Neural cell (in vitro differentiated cells): ENCODE data around the gene TSPAN18. TPM values are rescaled to one million over a fixed set of nuclear protein-coding genes. Genes with fewer than 3 reads are reported as not detected.

Experiments
- H2AFZ ChIP-seq: fragments of 200-600, 300-800 bp; sonication (generic), shearing (Covaris generic); 2 replicates; pipeline ENCODE4 v1.6.0; 2014; ENCODE audit warnings: low read depth, mild to moderate bottlenecking, antibody characterized with exemption, low read length, moderate library complexity
- H3F3A ChIP-seq: fragments of 200-600 bp; shearing (Covaris generic); 2 replicates; pipeline ENCODE4 v1.6.1; 2016; ENCODE audit warnings: mild to moderate bottlenecking, moderate library complexity, mixed read lengths, antibody characterized with exemption, low read length; ENCODE audit not compliant: insufficient read depth, poor library complexity, severe bottlenecking
- H3K27ac ChIP-seq: fragments of 200-600, 300-800 bp; sonication (generic), shearing (Covaris generic); 2 replicates; pipeline ENCODE4 v1.5.1; 2014; ENCODE audit warnings: mild to moderate bottlenecking, low read length, moderate library complexity
- H3K27me3 ChIP-seq: fragments of 300-800, 200-600 bp; sonication (generic), shearing (Covaris generic); 2 replicates; pipeline ENCODE4 v1.6.0; 2014; ENCODE audit warnings: mild to moderate bottlenecking, low read depth, low read length, moderate library complexity; ENCODE audit not compliant: insufficient read depth
- H3K36me3 ChIP-seq: fragments of 300-800, 200-600 bp; sonication (generic), shearing (Covaris generic); 2 replicates; pipeline ENCODE4 v1.5.1; 2014; ENCODE audit warnings: mild to moderate bottlenecking, antibody characterized with exemption, low read length, moderate library complexity; ENCODE audit not compliant: insufficient read depth
- H3K4me2 ChIP-seq: fragments of 300-800, 200-600 bp; sonication (generic), shearing (Covaris generic); 2 replicates; pipeline ENCODE4 v1.6.0; 2014; ENCODE audit warnings: mild to moderate bottlenecking, low read length
- H3K4me3 ChIP-seq: fragments of 300-800, 200-600 bp; sonication (generic), shearing (Covaris generic); 2 replicates; pipeline ENCODE4 v1.5.1; 2014; ENCODE audit warnings: mild to moderate bottlenecking, low read length, moderate library complexity
- H3K79me2 ChIP-seq: fragments of 200-600 bp; shearing (Covaris generic); replicated peaks from 2 replicates; pipeline ENCODE4 v1.6.0; 2014; ENCODE audit warnings: mild to moderate bottlenecking, low read length, moderate library complexity; ENCODE audit not compliant: insufficient read depth
- H3K9ac ChIP-seq: fragments of 300-800, 200-600 bp; sonication (generic), shearing (Covaris generic); 2 replicates; pipeline ENCODE4 v1.6.1; 2016; ENCODE audit warnings: mild to moderate bottlenecking, low read length, mixed read lengths
- H3K9me2 ChIP-seq: fragments of 200-600 bp; shearing (Covaris generic); 2 replicates; pipeline ENCODE4 v1.6.1; 2016; ENCODE audit warnings: mild to moderate bottlenecking, low read length, mixed read lengths; ENCODE audit not compliant: insufficient read depth
- H3K9me3 ChIP-seq: fragments of 200-600, 300-800 bp; sonication (generic), shearing (Covaris generic); 2 replicates; pipeline ENCODE4 v1.6.1; 2016; ENCODE audit warnings: mild to moderate bottlenecking, mixed run types, low read length, moderate library complexity, mixed read lengths
- H4K20me1 ChIP-seq: fragments of 200-600 bp; shearing (Covaris generic); 2 replicates; pipeline ENCODE4 v1.6.1; 2016; ENCODE audit warnings: mild to moderate bottlenecking, mixed run types; ENCODE audit not compliant: insufficient read depth
- EP300 ChIP-seq: fragments of 450-650 bp; conservative IDR thresholded peaks from 2 replicates; pipeline ENCODE4 v1.6.1; 2014; ENCODE audit warnings: antibody characterized with exemption, mild to moderate bottlenecking, moderate library complexity; ENCODE audit not compliant: poor library complexity, severe bottlenecking
- EZH2 ChIP-seq: fragments of 200-600, 300-800 bp; shearing (Covaris generic), sonication (generic); IDR thresholded peaks from 2 replicates; pipeline ENCODE4 v1.6.1; 2014; ENCODE audit warnings: antibody characterized with exemption, low read length, borderline replicate concordance, mild to moderate bottlenecking; ENCODE audit not compliant: insufficient read depth, poor library complexity, severe bottlenecking
- MXI1 ChIP-seq: fragments of 450-650 bp; conservative IDR thresholded peaks from 2 replicates; pipeline ENCODE4 v1.6.1; 2014; ENCODE audit warnings: antibody characterized with exemption, mild to moderate bottlenecking; ENCODE audit not compliant: poor library complexity, severe bottlenecking
- POLR2AphosphoS5 ChIP-seq: IDR thresholded peaks from 2 replicates; pipeline ENCODE4 v1.6.1; 2012
- RAD21 ChIP-seq: fragments of 450-650 bp; conservative IDR thresholded peaks from 2 replicates; pipeline ENCODE4 v1.6.1; 2014; ENCODE audit warnings: antibody characterized with exemption, mild to moderate bottlenecking, moderate library complexity
- SMC3 ChIP-seq: fragments of 450-650 bp; conservative IDR thresholded peaks from 2 replicates; pipeline ENCODE4 v1.6.1; 2014; ENCODE audit warnings: antibody characterized with exemption, mild to moderate bottlenecking, moderate library complexity; ENCODE audit not compliant: poor library complexity
- TAF1 ChIP-seq: IDR thresholded peaks from 2 replicates; pipeline ENCODE4 v1.6.1; 2012; ENCODE audit warnings: low read depth
- polyA plus RNA-seq: library from polyadenylated mRNA; depleted of rRNA; stranded (reverse); fragments of >200 nt; gene quantifications from 2 replicates; pipeline ENCODE4 v1.2.3, GENCODE V29; 2014
- TF ChIP-seq, protein P1 (sequence below): fragments of 450-650 bp; IDR thresholded peaks from 2 replicates; pipeline ENCODE4 v1.5.1; 2014; ENCODE audit warnings: antibody characterized with exemption, mild to moderate bottlenecking, moderate library complexity; ENCODE audit not compliant: poor library complexity, severe bottlenecking
- TF ChIP-seq, protein P2 (sequence below): IDR thresholded peaks from 2 replicates; pipeline ENCODE4 v1.6.1; 2012; ENCODE audit warnings: borderline replicate concordance

The TSPAN18 gene
- polyA plus RNA-seq, 1 donor from 2014 or later, result 8.4 TPM

DNA sequence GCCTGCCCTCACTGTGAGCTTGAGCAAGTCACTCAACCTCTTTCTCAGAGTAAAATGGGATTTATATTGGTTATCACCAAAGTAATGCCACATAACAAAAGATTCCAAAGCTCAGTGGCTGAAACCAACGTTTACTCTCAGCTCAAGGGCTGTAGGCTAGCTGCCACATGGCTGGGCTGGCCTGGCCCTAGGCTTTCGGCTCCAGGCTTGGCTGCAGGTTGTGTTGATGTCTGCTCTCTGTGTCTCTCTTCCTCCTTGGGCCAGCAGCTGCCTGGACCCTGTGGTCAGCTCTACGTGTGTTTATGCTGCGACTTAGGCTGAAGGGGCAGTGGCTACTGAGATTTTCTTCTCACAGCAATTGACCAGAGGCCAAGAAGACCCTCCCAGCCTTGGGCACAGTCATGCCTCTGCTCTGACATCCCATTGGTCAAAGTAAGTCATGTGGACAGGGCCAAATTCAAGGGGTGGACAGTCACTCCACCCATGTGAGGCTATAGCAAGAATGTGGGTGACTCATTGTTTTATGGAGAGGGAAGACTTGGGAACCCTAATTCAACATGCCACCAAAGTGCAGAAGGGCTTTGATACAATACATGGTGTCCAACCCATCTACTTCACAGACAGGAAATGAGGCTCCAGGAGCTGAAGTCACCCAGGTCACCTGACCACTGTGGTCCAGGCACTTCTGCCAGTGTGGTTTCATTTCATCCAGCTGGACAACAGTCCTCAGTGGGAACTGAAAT is 90.6 kb downstream of the TSPAN18 start:
- no peaks in the 10 kb centered on the region for H3F3A ChIP-seq
- TF ChIP-seq POLR2AphosphoS5 (no peak), SMC3 (no peak), EP300 (no peak), RAD21 (no peak), TAF1 (no peak), MXI1 (no peak), EZH2 (no peak)
- TF ChIP-seq, protein P1, sequence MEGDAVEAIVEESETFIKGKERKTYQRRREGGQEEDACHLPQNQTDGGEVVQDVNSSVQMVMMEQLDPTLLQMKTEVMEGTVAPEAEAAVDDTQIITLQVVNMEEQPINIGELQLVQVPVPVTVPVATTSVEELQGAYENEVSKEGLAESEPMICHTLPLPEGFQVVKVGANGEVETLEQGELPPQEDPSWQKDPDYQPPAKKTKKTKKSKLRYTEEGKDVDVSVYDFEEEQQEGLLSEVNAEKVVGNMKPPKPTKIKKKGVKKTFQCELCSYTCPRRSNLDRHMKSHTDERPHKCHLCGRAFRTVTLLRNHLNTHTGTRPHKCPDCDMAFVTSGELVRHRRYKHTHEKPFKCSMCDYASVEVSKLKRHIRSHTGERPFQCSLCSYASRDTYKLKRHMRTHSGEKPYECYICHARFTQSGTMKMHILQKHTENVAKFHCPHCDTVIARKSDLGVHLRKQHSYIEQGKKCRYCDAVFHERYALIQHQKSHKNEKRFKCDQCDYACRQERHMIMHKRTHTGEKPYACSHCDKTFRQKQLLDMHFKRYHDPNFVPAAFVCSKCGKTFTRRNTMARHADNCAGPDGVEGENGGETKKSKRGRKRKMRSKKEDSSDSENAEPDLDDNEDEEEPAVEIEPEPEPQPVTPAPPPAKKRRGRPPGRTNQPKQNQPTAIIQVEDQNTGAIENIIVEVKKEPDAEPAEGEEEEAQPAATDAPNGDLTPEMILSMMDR, result no peak
- TF ChIP-seq, protein P2, sequence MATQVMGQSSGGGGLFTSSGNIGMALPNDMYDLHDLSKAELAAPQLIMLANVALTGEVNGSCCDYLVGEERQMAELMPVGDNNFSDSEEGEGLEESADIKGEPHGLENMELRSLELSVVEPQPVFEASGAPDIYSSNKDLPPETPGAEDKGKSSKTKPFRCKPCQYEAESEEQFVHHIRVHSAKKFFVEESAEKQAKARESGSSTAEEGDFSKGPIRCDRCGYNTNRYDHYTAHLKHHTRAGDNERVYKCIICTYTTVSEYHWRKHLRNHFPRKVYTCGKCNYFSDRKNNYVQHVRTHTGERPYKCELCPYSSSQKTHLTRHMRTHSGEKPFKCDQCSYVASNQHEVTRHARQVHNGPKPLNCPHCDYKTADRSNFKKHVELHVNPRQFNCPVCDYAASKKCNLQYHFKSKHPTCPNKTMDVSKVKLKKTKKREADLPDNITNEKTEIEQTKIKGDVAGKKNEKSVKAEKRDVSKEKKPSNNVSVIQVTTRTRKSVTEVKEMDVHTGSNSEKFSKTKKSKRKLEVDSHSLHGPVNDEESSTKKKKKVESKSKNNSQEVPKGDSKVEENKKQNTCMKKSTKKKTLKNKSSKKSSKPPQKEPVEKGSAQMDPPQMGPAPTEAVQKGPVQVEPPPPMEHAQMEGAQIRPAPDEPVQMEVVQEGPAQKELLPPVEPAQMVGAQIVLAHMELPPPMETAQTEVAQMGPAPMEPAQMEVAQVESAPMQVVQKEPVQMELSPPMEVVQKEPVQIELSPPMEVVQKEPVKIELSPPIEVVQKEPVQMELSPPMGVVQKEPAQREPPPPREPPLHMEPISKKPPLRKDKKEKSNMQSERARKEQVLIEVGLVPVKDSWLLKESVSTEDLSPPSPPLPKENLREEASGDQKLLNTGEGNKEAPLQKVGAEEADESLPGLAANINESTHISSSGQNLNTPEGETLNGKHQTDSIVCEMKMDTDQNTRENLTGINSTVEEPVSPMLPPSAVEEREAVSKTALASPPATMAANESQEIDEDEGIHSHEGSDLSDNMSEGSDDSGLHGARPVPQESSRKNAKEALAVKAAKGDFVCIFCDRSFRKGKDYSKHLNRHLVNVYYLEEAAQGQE, result no peak
- H3K9me3 ChIP-seq, result no peaks in the 10 kb centered on the region
- peaks cover 7% of the 10 kb centered on the region for H3K79me2 ChIP-seq
- no peak overlapping the region for H2AFZ ChIP-seq
- no peak overlapping the region for H3K4me2 ChIP-seq
- H3K27me3 ChIP-seq, result no peaks in the 10 kb centered on the region
- no peaks in the 10 kb centered on the region for H4K20me1 ChIP-seq
- no peaks in the 10 kb centered on the region for H3K36me3 ChIP-seq
- no peak overlapping the region for H3K27ac ChIP-seq
- no peaks in the 10 kb centered on the region for H3K9me2 ChIP-seq
- no peak overlapping the region for H3K4me3 ChIP-seq
- H3K9ac ChIP-seq, result no peak overlapping the region

DNA sequence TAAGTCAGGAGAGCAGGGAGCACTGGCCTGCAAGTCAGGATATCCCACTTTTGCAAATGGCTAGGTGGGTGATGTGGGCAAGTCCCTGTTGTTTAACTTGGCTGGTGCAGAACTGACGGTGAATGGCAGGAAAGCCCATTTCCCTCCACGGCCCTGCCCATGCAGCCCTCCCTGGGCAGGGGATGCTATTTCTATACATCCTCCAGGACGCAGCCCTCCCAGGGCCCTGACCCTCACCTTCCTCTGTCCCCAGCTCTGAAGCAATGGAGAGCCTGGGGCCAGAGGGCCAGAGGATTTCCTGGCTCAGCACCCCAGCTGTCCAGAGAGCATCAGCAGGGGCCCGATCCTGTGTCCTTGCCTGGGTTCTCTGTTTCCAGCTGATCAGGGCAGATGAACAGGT is 91.3 kb downstream of the TSPAN18 start:
- no peaks in the 10 kb centered on the region for H3K9me2 ChIP-seq
- H3K4me2 ChIP-seq, result no peak overlapping the region
- no peaks in the 10 kb centered on the region for H3F3A ChIP-seq
- no peak for TF ChIP-seq RAD21
- no peak for TF ChIP-seq TAF1
- no peak for TF ChIP-seq POLR2AphosphoS5
- no peak for TF ChIP-seq MXI1
- no peak for TF ChIP-seq EZH2
- TF ChIP-seq, protein P2, result no peak
- TF ChIP-seq SMC3, result no peak
- no peak overlapping the region for H3K9ac ChIP-seq
- no peak overlapping the region for H2AFZ ChIP-seq
- no peaks in the 10 kb centered on the region for H3K9me3 ChIP-seq
- H3K27ac ChIP-seq, result no peak overlapping the region
- H4K20me1 ChIP-seq, result no peaks in the 10 kb centered on the region
- no peaks in the 10 kb centered on the region for H3K36me3 ChIP-seq
- no peak overlapping the region for H3K4me3 ChIP-seq
- H3K79me2 ChIP-seq, result peaks cover 7% of the 10 kb centered on the region
- H3K27me3 ChIP-seq, result no peaks in the 10 kb centered on the region
